Esophagus muscularis mucosa (tissue), 4 donors: ENCODE measurements around the gene PPP1R18.

Experiments
- CTCF ChIP-seq, 3 experiments: fragments of 200-600 bp in 2 of 3; fragments of 450-650 bp in 1 of 3; sonication (generic) in 2 of 3; IDR thresholded peaks; one replicate each; pipeline ENCODE4 v1.5.1; 2017 to 2019; ENCODE audit warnings: antibody characterized with exemption in 3 of 3, mild to moderate bottlenecking in 2 of 3, moderate library complexity in 1 of 3
- EP300 ChIP-seq: sonication (generic); formaldehyde crosslinking; IDR thresholded peaks from one replicate; pipeline ENCODE4 v1.6.1; 2017; ENCODE audit warnings: antibody characterized with exemption
- POLR2A ChIP-seq: fragments of 450-650 bp; IDR thresholded peaks from one replicate; pipeline ENCODE4 v1.6.1; 2017; ENCODE audit warnings: antibody characterized with exemption, moderate library complexity, mild to moderate bottlenecking, low read depth
- POLR2AphosphoS5 ChIP-seq, 2 donors: sonication (generic); formaldehyde crosslinking; IDR thresholded peaks; one replicate each; pipeline ENCODE4 v1.6.1; 2017; ENCODE audit warnings: antibody characterized with exemption in 2 of 2

GRCh38 chr6:30670760-30671527 lies 15.5 kb downstream of the PPP1R18 start:
- TF ChIP-seq POLR2A = no peak
- no peak for TF ChIP-seq CTCF (IDR thresholded peaks at IDR 0.05)
- no peak for TF ChIP-seq POLR2AphosphoS5 (IDR thresholded peaks at IDR 0.05)
- no peak for TF ChIP-seq EP300
